D721Med (cell line): ENCODE results near the gene KCP.
A peak's percentile ranks its signal among the peaks of the same experiment; 100 is the strongest.
"Not testable (repeated sequence)": the region's sequence is repeated elsewhere in the genome, so short reads cannot be mapped to it uniquely, and the experiment has no call there.

Source experiments
- DNase-seq: peaks from one replicate; pipeline ENCODE4 v3.0.0; 2011; ENCODE audit warnings: low spot score; ENCODE audit not compliant: insufficient read length
- FAIRE-seq: peaks from 2 replicates; lab custom pipeline; 2011; peaks lifted over from hg19 to GRCh38; lab: Jason Lieb, UNC
- CTCF ChIP-seq: IDR thresholded peaks from 2 replicates; pipeline ENCODE4 v1.5.1; 2012; ENCODE audit warnings: mild to moderate bottlenecking, control low read depth; ENCODE audit not compliant: insufficient read depth; ENCODE audit errors: missing control alignments

The KCP gene

GRCh38 chr7:128913870-128914565 lies 3.5 kb upstream of the KCP start:
- FAIRE-seq = no peak
- no peak for DNase-seq
- TF ChIP-seq CTCF = no peak

GRCh38 chr7:128912709-128913495 lies 2.4 kb upstream of the KCP start:
- DNase-seq, FAIRE-seq: not testable (repeated sequence)

DNA sequence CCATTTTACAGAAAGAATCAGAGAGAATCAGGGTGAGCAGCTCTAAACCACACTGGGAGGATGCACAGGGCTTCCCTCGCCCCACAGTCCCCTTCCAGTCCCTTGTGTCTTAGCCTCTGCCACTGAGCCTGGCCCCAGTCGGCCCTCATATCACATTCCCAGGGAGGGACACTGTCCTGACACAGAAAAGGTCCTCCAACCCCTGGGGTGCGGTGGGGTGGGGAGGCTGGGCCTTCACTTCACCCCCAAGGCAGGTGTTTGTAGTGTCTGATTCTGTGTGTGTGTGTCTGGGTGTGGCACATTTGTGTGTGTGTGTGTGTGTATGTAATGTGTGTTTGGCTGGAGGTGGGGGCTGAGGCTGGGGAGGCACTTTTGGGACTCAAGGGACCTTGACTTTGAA lies 1.8 kb upstream of the KCP start:
- no peak for FAIRE-seq
- no peak for DNase-seq
- no peak for TF ChIP-seq CTCF

DNA sequence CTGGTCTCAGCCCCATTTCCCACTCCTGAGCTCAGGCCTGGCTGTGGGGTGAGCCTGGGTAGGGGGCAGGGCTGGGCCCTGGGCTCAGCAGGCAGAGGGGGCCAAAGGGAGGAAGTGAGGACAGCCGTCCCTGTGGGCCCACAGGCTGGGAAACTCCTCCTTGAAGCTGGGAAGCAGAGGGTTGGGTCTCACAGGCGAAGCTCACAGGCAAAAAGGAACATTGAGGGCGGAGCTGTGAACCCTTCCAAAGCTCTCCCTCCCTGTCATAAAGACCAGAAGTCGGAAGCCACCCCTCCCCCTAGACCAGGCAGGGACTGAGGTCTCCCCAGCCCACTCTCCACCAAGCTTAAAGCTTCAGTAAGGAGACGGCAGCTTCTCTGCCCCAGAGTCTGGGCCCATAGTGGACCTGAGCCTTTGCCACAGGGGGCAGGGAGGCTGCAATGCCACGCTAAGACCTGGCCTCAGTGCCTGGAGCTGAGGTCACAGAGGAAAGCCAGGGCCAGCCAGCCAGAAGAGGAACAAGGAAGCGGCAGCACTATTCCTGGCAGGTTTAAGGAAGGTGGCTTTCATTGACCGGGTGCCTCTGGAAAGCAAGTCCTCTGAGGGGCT lies 1.0 kb upstream of the KCP start:
- TF ChIP-seq CTCF = no peak
- FAIRE-seq (no peak), DNase-seq (no peak)

DNA sequence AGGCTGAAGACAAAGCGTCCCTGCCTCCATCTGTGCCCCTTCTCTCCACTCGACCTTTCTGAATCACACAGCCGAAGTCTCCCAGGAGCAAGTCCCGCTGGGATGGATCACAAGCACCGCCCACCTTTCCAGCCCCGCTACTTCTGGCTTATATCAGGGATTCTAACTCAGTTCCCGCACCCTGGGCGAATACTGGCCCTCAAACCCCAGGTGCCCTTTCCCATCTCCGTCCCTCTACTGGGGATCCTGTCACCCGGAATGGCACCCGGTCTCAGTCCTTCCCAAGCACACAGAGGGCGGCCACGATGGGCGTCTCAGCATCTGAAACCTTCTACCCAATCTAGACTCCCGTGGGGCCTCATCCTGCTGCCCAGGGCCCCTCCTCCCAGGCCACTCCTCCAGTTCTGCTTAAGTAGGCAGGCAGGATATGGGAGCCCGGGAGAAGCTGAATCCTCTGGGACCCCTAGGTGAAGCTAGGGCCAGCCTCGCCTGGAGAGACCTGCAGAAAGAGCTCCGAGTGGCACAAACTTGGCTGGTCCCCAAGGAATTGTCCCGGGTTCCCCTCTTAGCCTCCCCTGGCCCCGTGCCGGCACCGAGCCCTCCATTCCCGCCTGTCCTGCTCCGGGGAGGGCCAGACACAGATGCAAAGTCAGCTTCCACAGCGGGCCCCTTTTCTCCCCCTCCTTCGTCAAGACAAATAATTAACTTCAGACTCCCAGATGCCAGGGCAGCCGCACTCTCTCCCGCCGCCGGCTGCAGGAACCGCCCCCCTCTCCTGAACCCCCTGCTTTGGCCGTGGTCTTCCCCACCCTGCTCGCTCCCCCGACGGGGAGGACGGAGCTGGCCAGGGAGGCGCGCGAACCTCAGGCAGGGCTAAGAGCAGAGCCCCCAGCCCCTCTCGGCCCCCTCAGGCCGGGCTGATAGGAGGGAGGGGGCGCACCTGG lies 612 bp downstream of the KCP start:
- DNase-seq (peak; percentile 77), FAIRE-seq (no peak)
- TF ChIP-seq CTCF = no peak

DNA sequence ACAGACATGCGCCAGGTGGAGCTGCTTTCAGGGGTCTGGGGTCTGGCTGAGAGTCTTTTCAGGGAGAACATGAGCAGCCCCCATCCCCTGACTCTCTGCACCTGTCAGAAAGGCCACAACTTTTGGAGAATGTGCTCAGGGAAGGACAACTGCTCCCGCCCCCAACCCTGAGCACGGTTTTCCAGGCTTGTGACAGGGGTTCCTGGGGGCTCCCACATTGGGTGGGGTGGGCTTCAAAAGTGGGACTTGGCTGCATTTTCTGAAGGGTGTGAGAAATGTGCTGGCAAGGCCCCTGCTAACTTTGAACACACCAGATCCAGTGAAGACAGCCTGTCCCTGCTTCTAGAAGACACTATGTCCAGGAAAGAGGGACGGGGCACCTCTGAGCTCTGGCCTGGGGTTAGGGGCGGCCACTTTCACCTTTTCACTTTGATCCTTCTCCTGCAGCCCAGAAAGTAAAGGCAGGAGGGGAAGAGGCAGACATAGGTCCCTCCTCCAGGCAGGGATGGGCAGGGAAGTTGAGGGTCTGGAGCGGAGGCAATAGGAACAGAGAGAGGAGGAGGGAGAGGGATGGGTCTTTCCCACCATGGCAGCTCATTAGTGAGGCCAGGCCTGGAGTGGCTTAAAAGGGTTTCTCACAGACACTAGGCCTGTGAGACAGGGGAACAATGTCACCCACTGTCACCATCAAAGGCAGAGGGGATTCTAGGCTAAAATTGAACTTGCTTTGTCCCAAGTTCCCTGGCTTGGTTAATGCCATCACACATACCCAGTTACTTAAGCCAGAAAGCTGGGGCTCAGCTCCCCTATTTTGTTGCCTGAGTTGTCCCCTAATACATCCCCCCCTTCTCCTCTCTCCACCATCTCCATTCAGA lies 1.5 kb downstream of the KCP start:
- DNase-seq (no peak), FAIRE-seq (no peak)
- no peak for TF ChIP-seq CTCF
